HEK293 (cell line): ENCODE data around the gene COQ4.

Experiments used
- ATF2 ChIP-seq: fragments of 450-650 bp; formaldehyde crosslinking; IDR thresholded peaks from 2 replicates; pipeline ENCODE4 v1.5.1; 2016; ENCODE audit warnings: missing biosample characterization, missing genetic modification characterization, low read depth
- BCL6B ChIP-seq: fragments of 450-650 bp; formaldehyde crosslinking; IDR thresholded peaks from 2 replicates; pipeline ENCODE4 v1.5.1; 2017; ENCODE audit warnings: missing biosample characterization, missing genetic modification characterization
- GLI4 ChIP-seq: fragments of 450-650 bp; formaldehyde crosslinking; IDR thresholded peaks from 2 replicates; pipeline ENCODE4 v1.5.1; 2016; ENCODE audit warnings: missing biosample characterization, missing genetic modification characterization
- KLF10 ChIP-seq: fragments of 450-650 bp; IDR thresholded peaks from 2 replicates; pipeline ENCODE4 v1.5.1; 2018; ENCODE audit warnings: missing biosample characterization, mild to moderate bottlenecking, missing genetic modification characterization
- ZNF544 ChIP-seq: fragments of 450-650 bp; formaldehyde crosslinking; IDR thresholded peaks from 2 replicates; pipeline ENCODE4 v1.5.0; 2017; ENCODE audit warnings: missing biosample characterization, missing genetic modification characterization
- ZNF76 ChIP-seq: fragments of 450-650 bp; formaldehyde crosslinking; IDR thresholded peaks from 2 replicates; pipeline ENCODE4; 2016; ENCODE audit warnings: low read depth, missing biosample characterization, missing genetic modification characterization, borderline replicate concordance
- ZNF830 ChIP-seq: fragments of 450-650 bp; IDR thresholded peaks from 2 replicates; pipeline ENCODE4 v1.5.0; 2018; ENCODE audit warnings: missing biosample characterization, missing genetic modification characterization, low read depth, mild to moderate bottlenecking, moderate library complexity
- ZSCAN30 ChIP-seq: fragments of 450-650 bp; IDR thresholded peaks from 2 replicates; pipeline ENCODE4 v1.5.1; 2018; ENCODE audit warnings: missing biosample characterization, mild to moderate bottlenecking, missing genetic modification characterization, moderate library complexity
- TF ChIP-seq, protein P1 (sequence below): fragments of 450-650 bp; formaldehyde crosslinking; IDR thresholded peaks from 2 replicates; pipeline ENCODE4 v1.5.1; 2016; ENCODE audit warnings: missing biosample characterization, missing genetic modification characterization
- TF ChIP-seq, protein P2 (sequence below): fragments of 450-650 bp; formaldehyde crosslinking; IDR thresholded peaks from 2 replicates; pipeline ENCODE4 v1.5.1; 2016; ENCODE audit warnings: missing biosample characterization, missing genetic modification characterization
- TF ChIP-seq, protein P3 (sequence below): fragments of 450-650 bp; formaldehyde crosslinking; IDR thresholded peaks from 2 replicates; pipeline ENCODE4 v1.5.1; 2016; ENCODE audit warnings: missing biosample characterization, missing genetic modification characterization

GRCh38 chr9:128341435-128341849, 18.8 kb downstream of the COQ4 start:
- TF ChIP-seq ZSCAN30 (no peak), ZNF544 (no peak), BCL6B (tag by site-specific recombination) (no peak), GLI4 (tag by site-specific recombination) (no peak), ATF2 (no peak), ZNF76 (no peak), KLF10 (tag by site-specific recombination) (no peak), ZNF830 (tag by site-specific recombination) (no peak)
- TF ChIP-seq, protein P1, sequence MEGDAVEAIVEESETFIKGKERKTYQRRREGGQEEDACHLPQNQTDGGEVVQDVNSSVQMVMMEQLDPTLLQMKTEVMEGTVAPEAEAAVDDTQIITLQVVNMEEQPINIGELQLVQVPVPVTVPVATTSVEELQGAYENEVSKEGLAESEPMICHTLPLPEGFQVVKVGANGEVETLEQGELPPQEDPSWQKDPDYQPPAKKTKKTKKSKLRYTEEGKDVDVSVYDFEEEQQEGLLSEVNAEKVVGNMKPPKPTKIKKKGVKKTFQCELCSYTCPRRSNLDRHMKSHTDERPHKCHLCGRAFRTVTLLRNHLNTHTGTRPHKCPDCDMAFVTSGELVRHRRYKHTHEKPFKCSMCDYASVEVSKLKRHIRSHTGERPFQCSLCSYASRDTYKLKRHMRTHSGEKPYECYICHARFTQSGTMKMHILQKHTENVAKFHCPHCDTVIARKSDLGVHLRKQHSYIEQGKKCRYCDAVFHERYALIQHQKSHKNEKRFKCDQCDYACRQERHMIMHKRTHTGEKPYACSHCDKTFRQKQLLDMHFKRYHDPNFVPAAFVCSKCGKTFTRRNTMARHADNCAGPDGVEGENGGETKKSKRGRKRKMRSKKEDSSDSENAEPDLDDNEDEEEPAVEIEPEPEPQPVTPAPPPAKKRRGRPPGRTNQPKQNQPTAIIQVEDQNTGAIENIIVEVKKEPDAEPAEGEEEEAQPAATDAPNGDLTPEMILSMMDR (tag by site-specific recombination): peak; percentile 35; the same call in 1 of the 2 replicates
- TF ChIP-seq, protein P2, sequence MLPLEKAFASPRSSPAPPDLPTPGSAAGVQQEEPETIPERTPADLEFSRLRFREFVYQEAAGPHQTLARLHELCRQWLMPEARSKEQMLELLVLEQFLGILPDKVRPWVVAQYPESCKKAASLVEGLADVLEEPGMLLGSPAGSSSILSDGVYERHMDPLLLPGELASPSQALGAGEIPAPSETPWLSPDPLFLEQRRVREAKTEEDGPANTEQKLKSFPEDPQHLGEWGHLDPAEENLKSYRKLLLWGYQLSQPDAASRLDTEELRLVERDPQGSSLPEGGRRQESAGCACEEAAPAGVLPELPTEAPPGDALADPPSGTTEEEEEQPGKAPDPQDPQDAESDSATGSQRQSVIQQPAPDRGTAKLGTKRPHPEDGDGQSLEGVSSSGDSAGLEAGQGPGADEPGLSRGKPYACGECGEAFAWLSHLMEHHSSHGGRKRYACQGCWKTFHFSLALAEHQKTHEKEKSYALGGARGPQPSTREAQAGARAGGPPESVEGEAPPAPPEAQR: no peak
- TF ChIP-seq, protein P3, sequence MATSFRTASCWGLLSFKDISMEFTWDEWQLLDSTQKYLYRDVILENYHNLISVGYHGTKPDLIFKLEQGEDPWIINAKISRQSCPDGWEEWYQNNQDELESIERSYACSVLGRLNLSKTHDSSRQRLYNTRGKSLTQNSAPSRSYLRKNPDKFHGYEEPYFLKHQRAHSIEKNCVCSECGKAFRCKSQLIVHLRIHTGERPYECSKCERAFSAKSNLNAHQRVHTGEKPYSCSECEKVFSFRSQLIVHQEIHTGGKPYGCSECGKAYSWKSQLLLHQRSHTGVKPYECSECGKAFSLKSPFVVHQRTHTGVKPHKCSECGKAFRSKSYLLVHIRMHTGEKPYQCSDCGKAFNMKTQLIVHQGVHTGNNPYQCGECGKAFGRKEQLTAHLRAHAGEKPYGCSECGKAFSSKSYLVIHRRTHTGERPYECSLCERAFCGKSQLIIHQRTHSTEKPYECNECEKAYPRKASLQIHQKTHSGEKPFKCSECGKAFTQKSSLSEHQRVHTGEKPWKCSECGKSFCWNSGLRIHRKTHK (tag by site-specific recombination): no peak
